CD14-positive monocyte (primary cell): ENCODE results near the gene BRIX1. TPM values are rescaled to one million over a fixed set of nuclear protein-coding genes. Genes with fewer than 3 reads are reported as not detected.

ENCODE experiments used
- DNase-seq, 3 donors: peaks; one replicate each; pipeline ENCODE4 v3.0.0-alpha.2; 2011 to 2022
- H2AFZ ChIP-seq: 2 replicates; pipeline ENCODE4 v1.6.0; 2012; ENCODE audit warnings: mild to moderate bottlenecking, low read depth, low read length, inconsistent platforms; ENCODE audit not compliant: insufficient read depth, poor library complexity, severe bottlenecking
- H3K27ac ChIP-seq, 2 donors: 1 replicate in 1 of 2; 2 replicates in 1 of 2; pipeline ENCODE4 v1.5.1; 2012 to 2013; ENCODE audit warnings: low read length in 2 of 2, control low read depth in 1 of 2, inconsistent platforms in 1 of 2, low read depth in 1 of 2, mild to moderate bottlenecking in 1 of 2
- H3K27me3 ChIP-seq, 2 donors: one replicate each; pipeline versions ENCODE4 v1.6.0 to v1.6.1; 2011 to 2013; ENCODE audit warnings: low read length in 2 of 2; ENCODE audit not compliant: control insufficient read depth in 2 of 2, insufficient read depth in 2 of 2
- H3K36me3 ChIP-seq, 2 donors: replicated peaks in 1 of 2; 1 replicate in 1 of 2; 2 replicates in 1 of 2; pipeline versions ENCODE4 v1.5.1 to v1.6.1; 2012 to 2013; ENCODE audit warnings: low read length in 2 of 2, control low read depth in 1 of 2, inconsistent platforms in 1 of 2, mild to moderate bottlenecking in 1 of 2; ENCODE audit not compliant: insufficient read depth in 2 of 2, control insufficient read depth in 1 of 2
- H3K4me1 ChIP-seq, 2 donors: 1 replicate in 1 of 2; 2 replicates in 1 of 2; pipeline versions ENCODE4 v1.5.1 to v1.6.1; 2012 to 2013; ENCODE audit warnings: low read length in 2 of 2, control low read depth in 1 of 2, inconsistent platforms in 1 of 2, mild to moderate bottlenecking in 1 of 2, moderate library complexity in 1 of 2; ENCODE audit not compliant: insufficient read depth in 2 of 2, control insufficient read depth in 1 of 2
- H3K4me2 ChIP-seq: replicated peaks from 2 replicates; pipeline ENCODE3; 2012; ENCODE audit warnings: low read length, moderate library complexity, mild to moderate bottlenecking; ENCODE audit not compliant: poor library complexity, severe bottlenecking; ENCODE audit errors: extremely low read depth
- H3K4me3 ChIP-seq, 3 experiments: fragments of 200-600 bp in 1 of 3; sonication (generic) in 1 of 3; replicated peaks in 1 of 3; 1 replicate in 2 of 3; 2 replicates in 1 of 3; pipeline ENCODE4 v1.5.1; 2011 to 2013; ENCODE audit warnings: low read length in 3 of 3, mild to moderate bottlenecking in 3 of 3, control low read depth in 2 of 3, low read depth in 2 of 3, inconsistent platforms in 1 of 3, moderate library complexity in 1 of 3
- H3K79me2 ChIP-seq: 2 replicates; pipeline ENCODE4 v1.6.0; 2012; ENCODE audit warnings: mild to moderate bottlenecking, control low read depth, inconsistent platforms, low read length, moderate library complexity; ENCODE audit not compliant: insufficient read depth
- H3K9ac ChIP-seq: 2 replicates; pipeline ENCODE4 v1.6.0; 2017; ENCODE audit warnings: low read length, mild to moderate bottlenecking; ENCODE audit not compliant: insufficient read depth, poor library complexity, severe bottlenecking
- H3K9me3 ChIP-seq, 2 donors: replicated peaks in 1 of 2; 1 replicate in 1 of 2; 2 replicates in 1 of 2; pipeline versions ENCODE4 v1.5.1 to v1.6.1; 2012 to 2013; ENCODE audit warnings: low read length in 2 of 2, control low read depth in 1 of 2; ENCODE audit not compliant: control insufficient read depth in 1 of 2, insufficient read depth in 1 of 2
- H4K20me1 ChIP-seq: 2 replicates; pipeline ENCODE4 v1.6.0; 2012; ENCODE audit warnings: mild to moderate bottlenecking, low read length, control low read depth, moderate library complexity; ENCODE audit not compliant: insufficient read depth
- H3K27ac Mint-ChIP-seq, 7 donors: one replicate each; pipeline ENCODE4 v1.8.0; 2020; ENCODE audit warnings: mild to moderate bottlenecking in 7 of 7, mixed read lengths in 7 of 7, moderate library complexity in 6 of 7, inconsistent platforms in 2 of 7
- H3K27me3 Mint-ChIP-seq, 3 donors: one replicate each; pipeline ENCODE4 v1.8.0; 2021 to 2022; ENCODE audit warnings: low read depth in 3 of 3, mild to moderate bottlenecking in 3 of 3, mixed read lengths in 3 of 3, moderate library complexity in 3 of 3, inconsistent platforms in 1 of 3
- H3K36me3 Mint-ChIP-seq, 2 donors: one replicate each; pipeline ENCODE4 v1.8.0; 2020; ENCODE audit warnings: mixed read lengths in 2 of 2, inconsistent platforms in 1 of 2, mild to moderate bottlenecking in 1 of 2
- H3K4me1 Mint-ChIP-seq: one replicate; pipeline ENCODE4 v1.8.0; 2020; ENCODE audit warnings: mild to moderate bottlenecking, mixed read lengths
- H3K4me3 Mint-ChIP-seq, 2 donors: one replicate each; pipeline ENCODE4 v1.8.0; 2020; ENCODE audit warnings: mild to moderate bottlenecking in 2 of 2, mixed read lengths in 2 of 2, moderate library complexity in 1 of 2
- H3K9me3 Mint-ChIP-seq, 7 donors: one replicate each; pipeline ENCODE4 v1.8.0; 2020 to 2022; ENCODE audit warnings: mixed read lengths in 7 of 7, mild to moderate bottlenecking in 6 of 7, moderate library complexity in 6 of 7, inconsistent platforms in 2 of 7
- CTCF ChIP-seq: fragments of 200-600 bp; IDR thresholded peaks from one replicate; pipeline ENCODE4 v1.8.0; 2022; ENCODE audit warnings: antibody characterized with exemption, mild to moderate bottlenecking
- WGBS: methylation state at CpG from one replicate; pipeline ENCODE4 v1.1.5; 2013; ENCODE audit warnings: missing lambda C conversion rate; ENCODE audit not compliant: insufficient coverage; 5-methylcytosine and 5-hydroxymethylcytosine counted together
- intact Hi-C, 2 donors: fragments of 100-400 bp; cut with micrococcal nuclease; formaldehyde crosslinking; loops; one replicate each; pipeline versions ENCODE4 v1.15.0 to v1.15.1; 2023
- polyA plus RNA-seq, 3 donors: library from polyadenylated mRNA; depleted of rRNA in 1 of 3; unstranded in 2 of 3; stranded (reverse) in 1 of 3; fragments of 300-500 nt in 2 of 3; fragments of >200 nt in 1 of 3; fragmentation: Illumina TruSeq in 2 of 3; gene quantifications; 1 replicate in 2 of 3; 2 replicates in 1 of 3; pipeline ENCODE4 v1.2.3, GENCODE V29; 2012 to 2021

The BRIX1 gene
- polyA plus RNA-seq, 3 donors, result 3.3 to 13.5 (median 12.5) TPM

GRCh38 chr5:34930870-34931269, 15.4 kb downstream of the BRIX1 start:
- no peak for TF ChIP-seq CTCF
- Histone ChIP-seq H2AFZ (peak overlapping the region; percentile 89), H3K4me2 (peak overlapping the region; percentile 73), H3K9me3 (no peaks in the 10 kb centered on the region), H4K20me1 (no peaks in the 10 kb centered on the region), H3K9ac (peak overlapping the region; percentile 78), H3K4me3 (peak overlapping the region in 1 of 3 experiments; percentile 85), H3K36me3 (peaks cover 20 to 34% of the 10 kb centered on the region in 2 donors), H3K4me1 (peaks cover 16 to 21% of the 10 kb centered on the region in 2 donors), H3K27me3 (no peaks in the 10 kb centered on the region), H3K79me2 (peaks cover 47% of the 10 kb centered on the region), H3K27ac (no peak overlapping the region)
- H3K4me1 Mint-ChIP-seq, result peaks cover 24% of the 10 kb centered on the region
- intact Hi-C loops, result loop anchor here in 1 of 2 donors (10.0 kb wide), 1 partner anchor 1486 kb away; the partner anchor contains the start of gene TARS1
- 100% methylated on average over 2 of the region's 4 CpGs for WGBS
- peaks cover 0 to 2% (median 0%) of the 10 kb centered on the region in 3 donors for H3K27me3 Mint-ChIP-seq
- H3K9me3 Mint-ChIP-seq, result no peaks in the 10 kb centered on the region
- peak overlapping the region in 3 of 7 donors; percentile 10 to 46 (median 33) for H3K27ac Mint-ChIP-seq
- H3K36me3 Mint-ChIP-seq, result peaks cover 20 to 25% of the 10 kb centered on the region in 2 donors
- H3K4me3 Mint-ChIP-seq, result peak overlapping the region; percentile 0 to 98
- DNase-seq, result no peak

GRCh38 chr5:34932947-34933346, 17.4 kb downstream of the BRIX1 start:
- Histone ChIP-seq H3K27ac (no peak overlapping the region), H2AFZ (no peak overlapping the region), H4K20me1 (no peaks in the 10 kb centered on the region), H3K4me1 (peaks cover 16 to 21% of the 10 kb centered on the region in 2 donors), H3K4me3 (no peak overlapping the region), H3K79me2 (peaks cover 47% of the 10 kb centered on the region), H3K36me3 (peaks cover 36 to 44% of the 10 kb centered on the region in 2 donors), H3K27me3 (no peaks in the 10 kb centered on the region), H3K9ac (no peak overlapping the region), H3K4me2 (no peak overlapping the region), H3K9me3 (no peaks in the 10 kb centered on the region)
- no peak for DNase-seq
- TF ChIP-seq CTCF, result no peak
- Mint-ChIP-seq H3K36me3 (peaks cover 34 to 35% of the 10 kb centered on the region in 2 donors), H3K4me1 (peaks cover 24% of the 10 kb centered on the region), H3K9me3 (no peaks in the 10 kb centered on the region), H3K27me3 (peaks cover 0 to 2% (median 0%) of the 10 kb centered on the region in 3 donors), H3K27ac (no peak overlapping the region), H3K4me3 (no peak overlapping the region)
- intact Hi-C loops, result loop anchor here in 1 of 2 donors (10.0 kb wide), 1 partner anchor 1488 kb away; the partner anchor contains the start of gene TARS1
- WGBS, result no CpG with 5 or more reads among the region's 2 CpGs
